ENCODE measurements around the gene ARHGAP28.
A peak's percentile ranks its signal among the peaks of the same experiment; 100 is the strongest.

ARHGAP28 gene

GRCh38 chr18:6738622-6739021, 9.1 kb downstream of the ARHGAP28 start:
- DNase-seq (ENCODE audit: low read depth): no peak
- TF ChIP-seq CTCF (IDR thresholded peaks at IDR 0.05; ENCODE audit: low read length, missing control alignments): no peak
- no peak overlapping the region for H3K4me3 ChIP-seq (replicated peaks; ENCODE audit: low read depth, low read length)

GRCh38 chr18:6741232-6741663, 11.7 kb downstream of the ARHGAP28 start:
- peak; percentile 94 for DNase-seq (ENCODE audit: low read depth)
- no peak overlapping the region for H3K4me3 ChIP-seq (replicated peaks; ENCODE audit: low read depth, low read length)
- no peak for TF ChIP-seq CTCF (IDR thresholded peaks at IDR 0.05; ENCODE audit: low read length, missing control alignments)

- H3K4me3 ChIP-seq (replicated peaks; ENCODE audit: low read depth, low read length): no peak overlapping the region
- TF ChIP-seq CTCF (IDR thresholded peaks at IDR 0.05; ENCODE audit: low read length, missing control alignments): no peak
- peak; percentile 18 for DNase-seq (ENCODE audit: low read depth)
These were observed 12.3 kb downstream of the ARHGAP28 start for GRCh38 chr18:6741786-6742185.

- no peak overlapping the region for H3K4me3 ChIP-seq (replicated peaks; ENCODE audit: low read depth, low read length)
- DNase-seq (ENCODE audit: low read depth): no peak
- TF ChIP-seq CTCF (IDR thresholded peaks at IDR 0.05; ENCODE audit: low read length, missing control alignments): no peak
These were observed 14.5 kb downstream of the ARHGAP28 start for GRCh38 chr18:6743999-6744398.

- peak; percentile 7 for DNase-seq (ENCODE audit: low read depth)
- no peak for TF ChIP-seq CTCF (IDR thresholded peaks at IDR 0.05; ENCODE audit: low read length, missing control alignments)
- no peak overlapping the region for H3K4me3 ChIP-seq (replicated peaks; ENCODE audit: low read depth, low read length)
These were observed 15.4 kb downstream of the ARHGAP28 start for GRCh38 chr18:6744816-6745455.

GRCh38 chr18:6745504-6746031, 16.1 kb downstream of the ARHGAP28 start:
- no peak for DNase-seq (ENCODE audit: low read depth)
- no peak overlapping the region for H3K4me3 ChIP-seq (replicated peaks; ENCODE audit: low read depth, low read length)
- TF ChIP-seq CTCF (IDR thresholded peaks at IDR 0.05; ENCODE audit: low read length, missing control alignments): no peak
